OCI-LY1 (cell line): Measurements from ENCODE around the gene CEP164.

Experiments
- H2AFZ ChIP-seq: fragments of 200-600 bp; sonication (generic), shearing (Covaris generic); 2 replicates; pipeline ENCODE4 v1.6.0; 2014; ENCODE audit warnings: antibody characterized with exemption, mild to moderate bottlenecking, low read length
- H3F3A ChIP-seq: fragments of 200-600 bp; sonication (generic), shearing (Covaris generic); 2 replicates; pipeline ENCODE4 v1.6.0; 2014; ENCODE audit warnings: mild to moderate bottlenecking, antibody characterized with exemption, low read length, moderate library complexity; ENCODE audit not compliant: insufficient read depth
- H3K27ac ChIP-seq: fragments of 200-600 bp; sonication (generic); 2 replicates; pipeline ENCODE4 v1.5.1; 2014; ENCODE audit warnings: low read length, mixed run types, mild to moderate bottlenecking, low read depth; ENCODE audit not compliant: poor library complexity, severe bottlenecking
- H3K27me3 ChIP-seq: fragments of 200-600 bp; sonication (generic); 2 replicates; pipeline ENCODE4 v1.6.0; 2014; ENCODE audit warnings: antibody characterized with exemption, mild to moderate bottlenecking, low read length, moderate library complexity; ENCODE audit not compliant: insufficient read depth
- H3K36me3 ChIP-seq: fragments of 200-600 bp; sonication (generic); 2 replicates; pipeline ENCODE4 v1.6.1; 2014; ENCODE audit warnings: mild to moderate bottlenecking, antibody characterized with exemption, low read length, moderate library complexity, mixed read lengths; ENCODE audit not compliant: insufficient read depth
- H3K4me1 ChIP-seq: fragments of 200-600 bp; sonication (generic); 2 replicates; pipeline ENCODE4 v1.5.1; 2014; ENCODE audit warnings: mild to moderate bottlenecking, low read length, moderate library complexity; ENCODE audit not compliant: insufficient read depth, severe bottlenecking
- H3K4me2 ChIP-seq: fragments of 200-600 bp; sonication (generic), shearing (Covaris generic); 2 replicates; pipeline ENCODE4 v1.6.1; 2014; ENCODE audit warnings: low read length
- H3K4me3 ChIP-seq: fragments of 200-600 bp; sonication (generic); 2 replicates; pipeline ENCODE4 v1.5.1; 2014; ENCODE audit warnings: low read length, low read depth, mild to moderate bottlenecking, mixed read lengths; ENCODE audit not compliant: poor library complexity, severe bottlenecking
- H3K79me2 ChIP-seq: fragments of 200-600 bp; shearing (Covaris generic); 2 replicates; pipeline ENCODE4 v1.6.1; 2016; ENCODE audit warnings: mixed run types, low read length, mixed read lengths; ENCODE audit not compliant: insufficient read depth
- H3K9ac ChIP-seq: fragments of 200-600 bp; sonication (generic), shearing (Covaris generic); 2 replicates; pipeline ENCODE4 v1.6.1; 2014; ENCODE audit warnings: mild to moderate bottlenecking, low read length, mixed read lengths
- H3K9me2 ChIP-seq: fragments of 200-600 bp; sonication (generic), shearing (Covaris generic); 2 replicates; pipeline ENCODE4 v1.6.1; 2014; ENCODE audit warnings: low read depth, mild to moderate bottlenecking, low read length, mixed read lengths
- H3K9me3 ChIP-seq: fragments of 200-600 bp; shearing (Covaris generic); 2 replicates; pipeline ENCODE4 v1.6.1; 2014; ENCODE audit warnings: low read length, mixed read lengths
- H4K20me1 ChIP-seq: fragments of 200-600 bp; sonication (generic), shearing (Covaris generic); 2 replicates; pipeline ENCODE4 v1.6.0; 2016; ENCODE audit warnings: mild to moderate bottlenecking, low read length; ENCODE audit not compliant: insufficient read depth
- CTCF ChIP-seq: fragments of 200-600 bp; sonication (generic), shearing (Covaris generic); IDR thresholded peaks from 2 replicates; pipeline ENCODE4 v1.5.1; 2017; ENCODE audit warnings: mild to moderate bottlenecking, antibody characterized with exemption, low read length, moderate library complexity, mixed read lengths
- EZH2 ChIP-seq: fragments of 200-600 bp; sonication (generic), shearing (Covaris generic); IDR thresholded peaks from 2 replicates; pipeline ENCODE4 v1.8.0; 2017; ENCODE audit warnings: borderline replicate concordance, mixed run types, mild to moderate bottlenecking, antibody characterized with exemption, low read length, moderate library complexity, mixed read lengths

Gene CEP164

DNA sequence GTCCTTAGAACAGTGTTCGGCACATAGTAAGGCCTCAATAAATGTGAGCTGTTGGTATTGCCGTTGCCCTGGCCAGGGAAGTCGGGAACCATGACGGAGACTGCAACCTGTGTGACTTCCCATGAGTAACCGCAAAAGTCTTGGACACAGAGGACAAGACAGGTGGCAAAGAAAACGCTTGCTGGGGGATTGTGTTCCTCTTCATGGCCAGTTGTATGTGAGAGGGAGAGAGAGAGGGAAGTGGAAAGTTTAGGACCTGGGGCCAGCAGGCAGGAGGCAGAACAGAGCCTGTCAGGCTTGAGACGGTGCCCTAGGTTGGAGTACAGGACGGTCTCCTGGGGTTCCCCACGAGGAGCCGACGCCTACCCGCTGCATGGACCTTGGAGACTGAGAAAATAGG, 90.2 kb downstream of the CEP164 start:
- H3K36me3 ChIP-seq = no peaks in the 10 kb centered on the region
- H3K9me2 ChIP-seq = no peaks in the 10 kb centered on the region
- H2AFZ ChIP-seq = no peak overlapping the region
- no peak overlapping the region for H3K4me3 ChIP-seq
- H3K9ac ChIP-seq = no peak overlapping the region
- no peaks in the 10 kb centered on the region for H4K20me1 ChIP-seq
- H3K4me1 ChIP-seq = no peaks in the 10 kb centered on the region
- TF ChIP-seq CTCF = no peak
- no peak overlapping the region for H3K27ac ChIP-seq
- no peaks in the 10 kb centered on the region for H3F3A ChIP-seq
- no peaks in the 10 kb centered on the region for H3K9me3 ChIP-seq
- no peaks in the 10 kb centered on the region for H3K27me3 ChIP-seq
- no peaks in the 10 kb centered on the region for H3K79me2 ChIP-seq
- no peak overlapping the region for H3K4me2 ChIP-seq

DNA sequence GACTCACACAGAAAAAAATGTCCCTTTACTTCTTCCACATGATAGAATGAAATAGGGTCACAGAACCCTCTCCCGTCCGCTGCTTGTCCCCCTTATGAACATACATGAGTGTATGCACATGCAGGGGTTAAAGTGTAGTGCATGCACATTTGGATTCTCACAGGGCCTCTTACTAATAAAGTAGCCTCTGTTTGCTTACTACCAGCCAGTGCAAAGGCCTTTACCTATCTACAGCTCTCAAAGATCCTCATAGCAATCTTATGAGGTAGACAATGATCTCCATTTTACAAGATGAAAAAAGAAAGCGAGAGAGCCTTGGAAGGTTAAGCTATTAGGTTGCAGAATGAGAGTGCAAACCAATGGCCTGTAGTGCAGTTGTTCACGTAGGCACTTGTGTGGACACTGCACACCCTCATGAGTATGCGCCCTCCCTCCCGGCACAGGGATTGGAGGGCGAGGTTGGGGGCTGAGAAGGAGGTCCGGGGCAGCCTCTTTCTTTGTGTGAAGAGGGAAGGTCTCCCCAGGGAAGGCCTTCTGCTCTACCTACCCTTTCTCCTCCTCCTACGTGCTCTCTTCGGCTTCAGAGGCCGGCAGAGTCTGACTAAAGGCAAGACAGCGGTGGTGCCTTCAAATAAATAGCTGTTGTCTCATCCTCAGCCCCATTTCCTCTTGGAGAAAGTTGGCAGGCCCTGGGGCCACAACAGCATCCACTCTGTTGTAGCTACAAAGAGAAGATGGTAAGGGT, 91.3 kb downstream of the CEP164 start:
- Histone ChIP-seq H3K4me2 (no peak overlapping the region), H3K9ac (no peak overlapping the region), H3K79me2 (no peaks in the 10 kb centered on the region), H3K27me3 (no peaks in the 10 kb centered on the region), H3K9me2 (no peaks in the 10 kb centered on the region), H3K9me3 (no peaks in the 10 kb centered on the region), H3F3A (no peaks in the 10 kb centered on the region), H4K20me1 (no peaks in the 10 kb centered on the region), H3K4me3 (no peak overlapping the region), H2AFZ (no peak overlapping the region), H3K27ac (no peak overlapping the region), H3K36me3 (no peaks in the 10 kb centered on the region), H3K4me1 (no peaks in the 10 kb centered on the region)
- TF ChIP-seq CTCF (no peak), EZH2 (no peak)

DNA sequence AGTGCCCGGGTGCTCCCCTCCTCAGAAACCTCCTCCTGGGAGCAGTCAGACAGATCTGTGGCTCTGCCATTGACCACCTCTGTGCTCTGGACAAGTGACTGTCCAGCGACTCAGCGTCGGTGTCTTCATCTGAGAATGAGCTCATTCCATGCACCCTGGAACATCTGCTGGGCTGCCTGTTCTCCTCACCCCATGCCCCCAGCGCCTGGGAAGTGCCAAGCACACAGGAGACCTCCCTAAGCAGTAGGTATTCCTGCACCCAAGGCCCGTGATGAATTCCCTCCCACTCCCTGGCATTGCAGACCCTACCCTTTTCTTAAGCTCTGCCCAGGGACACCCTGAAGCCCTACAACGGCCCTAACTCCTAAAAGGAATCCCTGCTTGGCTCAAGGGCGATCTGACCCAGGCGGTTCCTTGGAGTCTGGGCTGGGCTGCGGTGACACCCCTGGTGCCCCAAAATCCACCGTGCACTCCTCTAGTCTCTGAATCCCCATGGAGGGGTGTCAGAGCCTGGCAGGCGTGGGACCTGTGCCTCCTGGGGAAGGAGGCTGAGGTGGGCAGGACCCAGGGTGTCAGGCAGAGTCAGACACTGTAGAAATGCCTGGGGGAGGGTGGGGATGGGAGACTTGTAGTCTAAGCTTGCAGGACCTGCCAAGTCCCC, 92.0 kb downstream of the CEP164 start:
- Histone ChIP-seq H3K27me3 (no peaks in the 10 kb centered on the region), H3K9me2 (no peaks in the 10 kb centered on the region), H3K4me3 (no peak overlapping the region), H3K27ac (no peak overlapping the region), H3K4me2 (no peak overlapping the region), H2AFZ (no peak overlapping the region), H3K9ac (no peak overlapping the region), H3K9me3 (no peaks in the 10 kb centered on the region), H3F3A (no peaks in the 10 kb centered on the region), H3K4me1 (no peaks in the 10 kb centered on the region), H3K79me2 (no peaks in the 10 kb centered on the region), H4K20me1 (no peaks in the 10 kb centered on the region), H3K36me3 (no peaks in the 10 kb centered on the region)
- TF ChIP-seq EZH2 (no peak), CTCF (no peak)
